Stimulated activated CD8-positive, alpha-beta memory T cell treated with anti-CD3 and anti-CD28 coated beads, Interleukin-15, amount 100 ng/mL, for 1 hour (primary cell): ENCODE data around the gene KCNMB4.

Source experiments
- DNase-seq: peaks from one replicate; pipeline ENCODE4 v3.0.0-alpha.2; 2020; ENCODE audit warnings: low read depth

The KCNMB4 gene

GRCh38 chr12:70448371-70448770 is 82.3 kb downstream of the KCNMB4 start:
- DNase-seq, result no peak

GRCh38 chr12:70449074-70449752 is 83.1 kb downstream of the KCNMB4 start:
- no peak for DNase-seq

GRCh38 chr12:70449753-70450341 is 83.8 kb downstream of the KCNMB4 start:
- DNase-seq, result no peak

- no peak for DNase-seq
These were observed 85.4 kb downstream of the KCNMB4 start for GRCh38 chr12:70451528-70451927.

- no peak for DNase-seq
These were observed 90.9 kb downstream of the KCNMB4 start for GRCh38 chr12:70456953-70457352.

- DNase-seq, result no peak
These were observed 93.7 kb downstream of the KCNMB4 start for GRCh38 chr12:70459786-70460185.

GRCh38 chr12:70463997-70464396 is 97.9 kb downstream of the KCNMB4 start:
- no peak for DNase-seq

GRCh38 chr12:70466753-70467152 is 100.7 kb downstream of the KCNMB4 start:
- DNase-seq, result no peak

GRCh38 chr12:70467476-70467875 is 101.4 kb downstream of the KCNMB4 start:
- DNase-seq, result no peak

- no peak for DNase-seq
These were observed 102.0 kb downstream of the KCNMB4 start for GRCh38 chr12:70467918-70468733.

- DNase-seq, result no peak
These were observed 102.7 kb downstream of the KCNMB4 start for GRCh38 chr12:70468741-70469140.

GRCh38 chr12:70469221-70469820 is 103.2 kb downstream of the KCNMB4 start:
- DNase-seq, result no peak

GRCh38 chr12:70482764-70483163 is 116.7 kb downstream of the KCNMB4 start:
- DNase-seq, result no peak
